Adipocyte (in vitro differentiated cells): ENCODE measurements around the gene POU4F1.

ENCODE experiments used
- DNase-seq: peaks from one replicate; pipeline ENCODE4 v3.0.0-alpha.2; 2015; ENCODE audit warnings: low read depth
- H3K27me3 ChIP-seq: replicated peaks from 2 replicates; pipeline ENCODE4 v1.7.0; 2013; ENCODE audit warnings: mild to moderate bottlenecking, low read length, moderate library complexity; ENCODE audit not compliant: control insufficient read depth, insufficient read depth
- H3K36me3 ChIP-seq: 2 replicates; pipeline ENCODE4 v1.7.0; 2013; ENCODE audit warnings: low read length, mild to moderate bottlenecking, moderate library complexity; ENCODE audit not compliant: control insufficient read depth, insufficient read depth, severe bottlenecking
- H3K4me1 ChIP-seq: 2 replicates; pipeline ENCODE4 v1.7.0; 2013; ENCODE audit warnings: mild to moderate bottlenecking, low read length, moderate library complexity; ENCODE audit not compliant: control insufficient read depth, insufficient read depth
- H3K4me3 ChIP-seq: 2 replicates; pipeline ENCODE4 v1.7.0; 2013; ENCODE audit warnings: mild to moderate bottlenecking, low read length, moderate library complexity
- H3K9ac ChIP-seq: 2 replicates; pipeline ENCODE4 v1.7.0; 2013; ENCODE audit warnings: mild to moderate bottlenecking, low read length, moderate library complexity
- H3K9me3 ChIP-seq: 2 replicates; pipeline ENCODE4 v1.7.0; 2013; ENCODE audit warnings: mild to moderate bottlenecking, low read length, moderate library complexity; ENCODE audit not compliant: control insufficient read depth

Gene POU4F1

GRCh38 chr13:78596736-78597601 is 6.4 kb downstream of the POU4F1 start:
- Histone ChIP-seq H3K4me3 (no peak overlapping the region), H3K9ac (no peak overlapping the region), H3K4me1 (no peaks in the 10 kb centered on the region), H3K9me3 (peaks cover 15% of the 10 kb centered on the region), H3K36me3 (no peaks in the 10 kb centered on the region), H3K27me3 (peaks cover 95% of the 10 kb centered on the region)
- no peak for DNase-seq

GRCh38 chr13:78596399-78596735 is 7.0 kb downstream of the POU4F1 start:
- H3K9ac ChIP-seq, result no peak overlapping the region
- DNase-seq, result no peak
- H3K9me3 ChIP-seq, result peaks cover 15% of the 10 kb centered on the region
- no peaks in the 10 kb centered on the region for H3K36me3 ChIP-seq
- H3K4me1 ChIP-seq, result no peaks in the 10 kb centered on the region
- peaks cover 99% of the 10 kb centered on the region for H3K27me3 ChIP-seq
- H3K4me3 ChIP-seq, result no peak overlapping the region

GRCh38 chr13:78595495-78596398 is 7.6 kb downstream of the POU4F1 start:
- H3K4me3 ChIP-seq, result no peak overlapping the region
- H3K9ac ChIP-seq, result no peak overlapping the region
- peaks cover 15% of the 10 kb centered on the region for H3K9me3 ChIP-seq
- no peaks in the 10 kb centered on the region for H3K4me1 ChIP-seq
- DNase-seq, result no peak
- no peaks in the 10 kb centered on the region for H3K36me3 ChIP-seq
- H3K27me3 ChIP-seq, result peaks cover 99% of the 10 kb centered on the region

- H3K36me3 ChIP-seq, result no peaks in the 10 kb centered on the region
- H3K4me3 ChIP-seq, result no peak overlapping the region
- no peak for DNase-seq
- H3K9ac ChIP-seq, result no peak overlapping the region
- H3K4me1 ChIP-seq, result no peaks in the 10 kb centered on the region
- peaks cover 96% of the 10 kb centered on the region for H3K27me3 ChIP-seq
- peaks cover 13% of the 10 kb centered on the region for H3K9me3 ChIP-seq
These were observed 8.8 kb downstream of the POU4F1 start for GRCh38 chr13:78594456-78594975.

- peaks cover 9% of the 10 kb centered on the region for H3K9me3 ChIP-seq
- no peaks in the 10 kb centered on the region for H3K36me3 ChIP-seq
- no peaks in the 10 kb centered on the region for H3K4me1 ChIP-seq
- H3K9ac ChIP-seq, result no peak overlapping the region
- peaks cover 95% of the 10 kb centered on the region for H3K27me3 ChIP-seq
- no peak for DNase-seq
- no peak overlapping the region for H3K4me3 ChIP-seq
These were observed 9.5 kb downstream of the POU4F1 start for GRCh38 chr13:78593652-78594455.

- H3K36me3 ChIP-seq, result no peaks in the 10 kb centered on the region
- H3K9me3 ChIP-seq, result peaks cover 9% of the 10 kb centered on the region
- H3K4me1 ChIP-seq, result no peaks in the 10 kb centered on the region
- no peak overlapping the region for H3K4me3 ChIP-seq
- H3K9ac ChIP-seq, result no peak overlapping the region
- peaks cover 95% of the 10 kb centered on the region for H3K27me3 ChIP-seq
- no peak for DNase-seq
These were observed 10.2 kb downstream of the POU4F1 start for GRCh38 chr13:78593129-78593528.

GRCh38 chr13:78592584-78592983 is 10.8 kb downstream of the POU4F1 start:
- no peak for DNase-seq
- Histone ChIP-seq H3K27me3 (peaks cover 95% of the 10 kb centered on the region), H3K4me3 (no peak overlapping the region)

GRCh38 chr13:78589206-78589605 is 14.1 kb downstream of the POU4F1 start:
- Histone ChIP-seq H3K9ac (no peak overlapping the region), H3K36me3 (no peaks in the 10 kb centered on the region), H3K27me3 (peaks cover 81% of the 10 kb centered on the region), H3K4me3 (no peak overlapping the region), H3K4me1 (no peaks in the 10 kb centered on the region), H3K9me3 (peaks cover 9% of the 10 kb centered on the region)
- no peak for DNase-seq

More at GRCh38 chr13:78592584-78592983, 10.8 kb downstream of the POU4F1 start:
- H3K36me3 ChIP-seq, result no peaks in the 10 kb centered on the region
- no peaks in the 10 kb centered on the region for H3K4me1 ChIP-seq
- no peak overlapping the region for H3K9ac ChIP-seq
- H3K9me3 ChIP-seq, result peaks cover 4% of the 10 kb centered on the region

- DNase-seq, result no peak
- peaks cover 62% of the 10 kb centered on the region for H3K27me3 ChIP-seq
- H3K9me3 ChIP-seq, result peaks cover 6% of the 10 kb centered on the region
- no peak overlapping the region for H3K9ac ChIP-seq
- H3K4me3 ChIP-seq, result no peak overlapping the region
- H3K36me3 ChIP-seq, result no peaks in the 10 kb centered on the region
- H3K4me1 ChIP-seq, result no peaks in the 10 kb centered on the region
These were observed 16.0 kb downstream of the POU4F1 start for GRCh38 chr13:78587395-78587794.

- Histone ChIP-seq H3K4me1 (no peaks in the 10 kb centered on the region), H3K9me3 (peaks cover 6% of the 10 kb centered on the region), H3K27me3 (peaks cover 57% of the 10 kb centered on the region), H3K9ac (no peak overlapping the region), H3K4me3 (no peak overlapping the region), H3K36me3 (no peaks in the 10 kb centered on the region)
- DNase-seq, result no peak
These were observed 16.6 kb downstream of the POU4F1 start for GRCh38 chr13:78586706-78587105.
